ENCODE results near the gene AP1AR.
"Not testable (repeated sequence)": the region's sequence is repeated elsewhere in the genome, so short reads cannot be mapped to it uniquely, and the experiment has no call there.

AP1AR gene

DNA sequence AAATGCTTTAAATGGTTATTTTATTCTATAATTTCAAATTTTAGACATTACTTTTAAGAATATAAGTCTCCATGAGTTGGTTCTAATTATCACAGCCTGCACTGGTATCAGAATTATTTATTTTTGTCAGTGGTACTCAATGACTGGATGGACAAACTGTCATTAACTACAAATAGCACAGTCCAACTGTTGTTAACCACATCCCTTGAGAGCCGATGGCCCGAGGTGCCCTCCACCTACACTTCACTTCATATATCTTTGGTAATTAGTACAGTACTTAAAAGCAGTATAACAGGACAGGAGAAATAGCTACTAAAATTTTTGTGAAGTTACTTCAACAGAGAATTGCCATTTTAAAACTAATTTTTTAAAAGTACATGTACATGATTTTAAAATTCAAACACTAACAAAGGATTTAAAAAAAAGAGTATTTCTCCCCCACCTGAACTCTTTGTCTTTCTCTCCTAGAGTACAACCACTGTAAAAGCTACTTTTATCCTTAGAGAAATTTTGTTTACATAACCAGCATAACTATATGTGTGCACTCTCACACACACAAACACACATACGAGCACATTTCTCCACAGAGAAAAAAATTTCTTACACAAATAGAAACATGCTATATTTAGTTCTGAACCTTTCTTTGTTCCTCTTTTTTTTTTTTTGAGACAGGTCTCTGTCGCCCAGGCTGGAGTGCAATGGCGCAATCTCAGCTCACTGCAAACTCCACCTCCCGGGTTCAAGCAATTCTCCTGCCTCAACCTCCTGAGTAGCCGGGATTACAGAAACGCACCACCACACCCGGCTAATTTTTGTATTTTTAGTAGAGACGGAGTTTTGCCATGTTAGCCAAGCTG, 47.7 kb downstream of the AP1AR start:
- DNase-seq, result no peak

DNA sequence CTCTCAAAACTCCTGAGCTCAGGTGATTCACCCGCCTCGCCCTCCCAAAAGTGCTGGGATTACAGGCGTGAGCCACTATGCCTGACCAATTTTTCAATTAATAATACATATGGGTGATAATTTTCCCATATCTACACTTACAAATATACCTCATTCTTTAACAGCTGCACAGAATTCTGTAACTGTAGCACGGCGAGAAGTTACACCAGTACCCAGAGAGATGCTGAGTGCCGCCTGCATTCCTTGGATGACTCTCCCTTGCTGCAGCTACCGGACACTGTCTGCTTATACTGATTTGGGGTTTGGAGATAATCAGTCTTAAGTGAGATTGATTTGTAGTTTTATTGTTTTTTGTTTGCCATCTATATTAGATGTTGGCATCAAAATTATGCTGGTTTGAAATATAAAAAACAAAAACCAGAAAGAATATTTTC, 48.3 kb downstream of the AP1AR start:
- no peak for DNase-seq

DNA sequence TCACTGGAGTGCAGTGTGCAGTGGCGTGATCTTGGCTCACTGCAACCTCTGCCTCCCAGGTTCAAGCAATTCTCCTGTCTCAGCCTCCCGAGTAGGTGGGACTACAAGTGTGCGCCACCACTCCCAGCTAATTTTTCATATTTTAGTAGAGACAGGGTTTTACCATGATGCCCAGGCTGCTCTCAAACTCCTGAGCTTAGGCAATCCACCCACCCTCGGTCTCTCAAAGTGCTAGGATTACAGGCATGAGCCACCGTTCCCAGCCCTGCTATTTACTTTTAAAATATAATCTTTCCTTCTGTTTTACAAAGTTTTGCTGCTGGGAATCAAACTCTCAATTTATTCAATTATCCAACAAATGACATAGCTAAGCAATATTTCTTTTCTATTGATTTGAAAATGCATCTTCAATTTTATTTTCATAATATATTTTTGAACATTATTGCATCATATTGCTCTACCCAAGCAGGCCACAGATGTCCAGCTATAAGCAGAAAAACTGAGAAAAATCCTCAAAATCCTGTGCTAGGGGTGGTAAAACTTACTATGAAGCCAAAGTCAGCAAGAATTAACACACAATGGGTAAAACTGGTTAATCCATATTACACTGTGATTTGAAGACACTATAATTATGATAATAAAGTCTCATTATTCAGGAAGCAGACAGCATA, 48.9 kb downstream of the AP1AR start:
- no peak for DNase-seq

DNA sequence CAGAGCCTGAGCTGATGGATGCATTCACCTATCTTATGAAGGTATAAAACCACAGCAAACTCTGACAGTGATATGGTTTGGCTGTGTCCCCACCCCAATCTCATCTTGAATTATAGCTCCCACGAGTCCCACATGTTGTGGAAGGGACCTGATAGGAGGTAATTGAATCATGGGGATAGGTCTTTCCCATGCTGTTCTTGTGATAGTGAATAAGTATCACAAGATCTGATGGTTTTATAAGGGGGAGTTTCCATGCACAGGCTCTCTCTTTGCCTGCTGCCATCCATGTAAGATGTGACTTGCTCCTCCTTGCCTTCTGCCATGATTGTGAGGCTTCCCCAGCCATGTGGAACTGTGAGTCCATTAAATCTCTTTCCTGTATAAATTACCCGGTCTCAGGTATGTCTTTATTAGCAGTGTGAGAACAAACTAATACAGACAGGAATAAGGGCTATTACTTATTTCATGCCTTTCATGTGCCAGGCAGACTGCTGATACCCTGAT, 50.4 kb downstream of the AP1AR start:
- DNase-seq, result not testable (repeated sequence)

DNA sequence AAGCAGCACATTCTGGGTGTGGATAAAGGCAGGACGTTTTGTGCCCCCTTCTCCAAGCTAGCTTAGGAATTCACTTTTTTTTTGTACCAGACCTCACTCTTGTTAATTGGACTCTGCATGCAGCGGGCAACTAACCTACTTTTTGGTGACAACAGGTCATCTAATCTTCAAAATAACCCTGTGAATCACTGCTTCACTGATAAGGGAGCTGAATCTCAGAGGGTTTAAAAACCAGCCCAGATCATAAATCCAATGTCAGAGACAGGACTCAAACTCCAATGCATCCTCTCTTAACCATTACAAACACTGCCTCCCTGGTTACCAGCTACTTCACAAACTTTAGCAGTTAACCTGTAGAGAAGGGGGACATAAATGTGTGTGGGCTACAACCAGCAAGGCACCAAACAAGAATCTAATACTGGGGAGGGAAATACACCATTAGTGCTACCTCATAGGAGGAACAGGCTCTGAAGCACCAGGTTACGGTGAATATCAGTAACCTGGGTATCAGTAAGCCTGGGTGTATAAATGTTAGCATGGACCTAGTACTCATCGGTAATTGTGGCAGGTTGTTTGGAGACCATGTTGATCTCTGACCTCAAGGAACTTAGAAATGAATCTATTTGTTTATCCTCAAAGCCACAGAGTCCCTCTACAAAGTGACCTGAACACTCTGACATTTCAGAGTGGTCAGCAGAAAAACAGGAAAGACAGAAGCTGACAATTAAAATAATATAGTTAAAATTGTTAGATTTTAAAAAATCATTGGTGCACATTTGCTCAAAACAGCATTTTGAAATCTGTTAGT, 51.5 kb downstream of the AP1AR start:
- no peak for DNase-seq

DNA sequence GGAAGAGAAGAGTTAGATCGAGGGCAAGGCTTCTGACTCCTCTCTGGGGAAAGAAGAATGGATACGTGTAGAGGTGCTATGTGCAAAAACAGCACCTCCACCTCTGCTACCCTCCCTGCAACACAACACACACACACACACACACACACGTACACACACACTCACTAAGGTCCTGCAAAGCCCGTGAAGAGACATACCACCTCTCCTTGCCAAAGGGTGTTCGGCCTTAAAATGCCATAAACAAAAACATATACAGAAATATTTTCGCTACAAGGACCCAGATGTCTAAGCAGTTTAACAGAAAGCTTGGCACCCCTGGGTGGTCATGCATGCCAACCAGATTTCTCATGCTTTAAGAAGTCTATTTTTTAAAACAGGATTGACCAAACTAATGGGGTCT, 52.6 kb downstream of the AP1AR start:
- peak; percentile 15 for DNase-seq

DNA sequence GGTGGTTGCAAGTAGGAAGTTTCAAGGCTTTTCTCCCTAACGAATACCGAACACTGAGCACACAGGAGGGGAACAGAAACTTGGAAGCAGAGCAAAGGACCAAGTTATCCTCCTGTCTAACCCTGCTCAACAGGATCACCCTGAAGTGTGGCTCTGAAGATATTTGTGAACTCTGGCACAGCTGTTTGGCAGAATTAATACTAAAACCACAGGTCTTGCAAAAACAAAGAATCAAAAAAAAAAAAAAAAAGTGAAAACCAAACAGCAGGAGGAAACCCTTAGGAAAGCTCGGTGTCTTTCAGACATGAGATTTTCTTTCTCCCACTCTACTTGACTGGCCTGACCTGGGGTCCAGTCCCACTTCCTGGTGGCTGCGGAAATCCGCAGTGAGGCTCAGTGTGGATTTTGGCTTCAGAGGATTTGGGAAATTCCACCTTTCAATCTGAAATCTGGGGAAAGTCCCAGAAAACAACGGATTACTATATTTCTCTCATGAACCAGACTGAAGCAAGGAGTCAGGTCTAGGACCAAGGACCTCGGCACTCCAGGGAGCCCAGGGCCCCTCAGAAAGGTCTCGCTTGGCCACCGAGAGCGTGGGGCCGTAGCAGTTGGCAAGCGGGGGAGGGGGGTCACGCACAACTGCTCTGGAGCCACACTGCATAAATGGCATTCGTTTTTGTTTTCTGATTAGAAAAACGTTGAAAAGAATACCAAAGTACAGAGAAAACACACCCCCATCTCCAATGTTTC, 53.2 kb downstream of the AP1AR start:
- peak; percentile 8 for DNase-seq

DNA sequence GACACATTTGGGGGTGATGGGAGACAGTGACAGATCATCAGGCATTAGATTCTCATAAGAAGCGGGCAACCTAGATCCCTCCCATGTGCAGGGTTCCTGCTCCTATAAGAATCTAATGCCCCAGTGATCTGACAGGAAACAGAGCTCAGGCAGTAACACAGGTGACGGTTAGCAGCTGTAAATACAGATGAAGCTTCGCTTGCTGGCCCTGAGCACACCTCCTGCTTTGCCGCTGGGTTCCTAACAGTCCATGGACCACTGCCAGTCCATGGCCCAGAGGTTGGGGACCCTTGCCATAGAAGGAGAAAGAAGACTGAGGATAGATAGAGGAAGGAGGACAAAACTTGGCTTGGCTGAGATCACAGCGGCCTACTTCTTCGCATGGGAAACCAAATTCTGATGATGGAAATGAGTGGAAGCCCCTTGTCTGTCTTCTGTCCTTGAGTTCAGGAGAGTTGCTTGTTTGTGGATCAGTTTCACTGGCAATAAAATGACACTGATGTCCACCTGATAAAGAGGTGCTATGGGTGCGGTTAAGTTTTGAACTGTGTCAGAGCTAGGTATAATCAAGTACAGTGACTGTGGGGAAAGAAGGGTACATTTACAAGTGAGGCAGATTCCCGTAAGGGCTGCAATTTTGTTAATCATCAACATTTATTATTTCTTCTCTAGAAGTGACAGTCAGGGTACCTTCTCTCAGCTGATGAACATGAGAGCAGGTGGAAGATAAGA, 55.8 kb downstream of the AP1AR start:
- no peak for DNase-seq

DNA sequence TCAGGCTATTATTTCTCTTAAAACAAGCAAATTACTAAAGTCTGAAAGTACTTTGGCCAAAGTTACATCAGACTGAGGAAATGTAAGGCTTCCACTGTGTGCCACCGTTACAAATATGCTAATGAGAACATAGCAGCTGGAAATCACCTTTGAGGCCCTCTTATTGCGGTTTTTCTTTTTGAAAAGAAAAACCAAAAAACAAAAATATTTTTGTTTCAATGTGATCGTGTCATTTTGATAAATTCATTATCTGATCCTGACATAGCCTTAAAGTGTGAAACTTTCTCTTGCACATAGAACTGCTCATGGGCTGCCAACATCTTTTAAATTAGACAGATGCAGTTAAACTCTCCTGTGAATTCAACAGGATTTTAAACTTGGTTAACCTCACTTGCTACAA, 56.9 kb downstream of the AP1AR start:
- DNase-seq, result no peak

DNA sequence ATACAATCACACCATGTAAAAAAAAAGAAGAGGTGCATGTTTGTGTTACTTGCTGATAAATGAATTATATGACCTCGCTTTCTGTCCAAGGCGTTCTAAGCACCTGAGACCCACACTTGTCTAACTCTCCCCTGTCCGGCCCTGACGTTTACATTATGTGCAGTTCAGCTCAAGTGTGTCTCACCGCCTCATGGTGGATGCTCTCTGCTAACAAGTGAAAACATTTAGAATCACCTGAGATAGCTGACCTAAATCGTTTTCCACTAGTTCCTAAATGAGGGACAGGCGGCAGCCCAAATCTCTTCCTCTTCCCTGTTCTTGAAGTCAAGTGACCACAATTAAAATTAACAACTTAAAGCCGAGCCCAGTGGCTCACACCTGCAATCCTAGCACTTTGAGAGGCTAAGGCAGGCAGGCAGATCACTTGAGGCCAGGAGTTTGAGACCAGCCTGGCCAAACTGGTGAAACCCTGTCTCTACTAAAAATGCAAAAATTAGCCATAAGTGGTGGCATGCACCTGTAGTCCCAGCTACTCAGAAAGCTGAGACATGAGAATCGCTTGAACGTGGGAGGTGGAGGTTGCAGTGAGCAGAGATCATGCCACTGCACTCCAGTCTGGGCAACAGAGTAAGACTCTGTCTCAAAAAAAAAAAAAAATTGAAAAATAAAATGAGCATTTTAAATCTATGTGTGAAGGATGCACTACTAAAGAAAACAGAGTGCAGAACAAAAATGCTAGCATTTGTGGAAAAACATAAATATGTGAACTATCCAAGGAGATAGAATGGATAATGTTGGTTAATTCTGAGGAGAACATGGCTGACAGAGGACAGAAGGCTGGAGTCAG, 58.0 kb downstream of the AP1AR start:
- DNase-seq, result no peak

DNA sequence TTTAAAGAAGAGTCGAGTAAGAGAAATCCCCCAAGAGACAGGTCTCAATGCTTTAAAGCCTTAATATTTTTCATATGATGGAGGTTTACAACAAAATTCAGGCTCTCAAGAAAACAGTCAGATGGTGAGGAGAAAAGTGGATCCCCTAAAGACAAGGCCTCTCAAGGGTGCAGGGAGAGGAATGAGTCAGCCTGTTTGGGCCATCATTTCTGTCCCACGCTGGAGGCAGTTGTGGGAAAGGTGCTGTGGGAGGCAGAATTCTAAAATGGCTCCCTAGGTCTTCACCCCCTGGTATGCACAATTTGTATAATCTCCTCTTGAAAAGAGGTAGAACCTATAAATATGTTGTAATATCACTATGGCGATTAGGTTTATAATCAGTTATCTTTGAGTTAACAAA, 58.8 kb downstream of the AP1AR start:
- no peak for DNase-seq

DNA sequence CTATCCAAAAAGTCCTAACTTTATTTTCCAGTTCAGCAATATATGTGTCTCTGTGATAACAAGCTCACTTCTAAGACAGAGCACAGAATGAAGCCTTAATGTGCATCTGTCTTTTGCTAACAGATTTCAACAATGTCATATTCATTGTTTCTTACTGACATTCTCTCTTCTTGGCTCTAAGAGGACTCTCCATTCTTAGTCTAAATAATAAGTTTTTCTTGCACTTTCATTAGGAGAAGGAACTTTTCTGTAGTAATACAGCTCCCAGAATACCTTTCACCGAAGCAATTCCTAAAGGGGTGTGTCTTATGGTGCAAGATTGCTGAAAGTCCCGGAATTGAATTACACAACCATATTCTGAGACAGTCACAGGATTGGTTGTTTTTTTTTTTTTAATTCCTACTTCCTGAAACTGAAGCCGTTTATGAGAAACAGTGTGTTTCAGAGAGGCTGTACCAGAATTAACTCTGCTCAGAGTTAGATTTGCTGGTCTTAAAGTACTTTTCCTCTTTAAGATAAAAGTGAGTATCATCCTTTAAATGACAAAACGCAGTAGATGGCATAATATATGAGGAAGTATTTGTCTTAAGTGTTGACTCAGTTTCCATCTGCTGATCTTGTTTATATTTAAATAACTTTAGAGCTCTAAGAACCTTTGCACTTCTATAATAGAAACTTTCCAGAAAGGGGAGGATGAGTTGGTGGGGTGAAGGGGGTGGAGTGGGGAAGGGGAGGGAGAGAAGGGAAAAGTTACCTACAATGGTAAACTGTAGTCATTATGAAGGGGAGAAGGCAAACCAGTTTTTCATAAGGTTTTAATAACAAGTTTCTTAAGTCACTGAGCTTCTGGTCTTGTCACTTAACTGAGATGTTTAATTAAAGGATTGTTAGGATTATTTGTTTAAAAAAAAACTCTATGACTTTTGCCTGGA, 65.6 kb downstream of the AP1AR start, which contains the start of gene ALPK1:
TSS of gene ALPK1 (plus strand) at position 421 of the 932 bp plus-strand sequence.
- peak; percentile 84 for DNase-seq

DNA sequence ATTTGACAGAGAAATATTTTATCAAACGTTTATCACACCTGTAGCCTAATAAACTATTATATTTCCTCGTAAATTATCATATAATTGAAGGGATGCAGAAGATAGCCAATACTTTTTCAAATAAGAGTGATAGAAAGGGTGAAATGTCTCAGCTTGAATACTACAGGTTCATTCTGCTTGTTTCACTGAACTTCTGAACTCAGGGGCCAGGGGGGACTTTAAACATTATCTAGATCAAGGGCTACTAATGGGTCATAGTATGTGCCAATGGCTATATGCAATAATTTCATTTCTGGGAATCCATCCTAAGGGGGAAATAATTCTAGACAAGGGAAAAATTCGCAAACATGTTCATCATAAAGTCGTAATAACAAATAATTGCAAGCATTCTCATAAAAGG, 68.1 kb downstream of the AP1AR start:
- no peak for DNase-seq

DNA sequence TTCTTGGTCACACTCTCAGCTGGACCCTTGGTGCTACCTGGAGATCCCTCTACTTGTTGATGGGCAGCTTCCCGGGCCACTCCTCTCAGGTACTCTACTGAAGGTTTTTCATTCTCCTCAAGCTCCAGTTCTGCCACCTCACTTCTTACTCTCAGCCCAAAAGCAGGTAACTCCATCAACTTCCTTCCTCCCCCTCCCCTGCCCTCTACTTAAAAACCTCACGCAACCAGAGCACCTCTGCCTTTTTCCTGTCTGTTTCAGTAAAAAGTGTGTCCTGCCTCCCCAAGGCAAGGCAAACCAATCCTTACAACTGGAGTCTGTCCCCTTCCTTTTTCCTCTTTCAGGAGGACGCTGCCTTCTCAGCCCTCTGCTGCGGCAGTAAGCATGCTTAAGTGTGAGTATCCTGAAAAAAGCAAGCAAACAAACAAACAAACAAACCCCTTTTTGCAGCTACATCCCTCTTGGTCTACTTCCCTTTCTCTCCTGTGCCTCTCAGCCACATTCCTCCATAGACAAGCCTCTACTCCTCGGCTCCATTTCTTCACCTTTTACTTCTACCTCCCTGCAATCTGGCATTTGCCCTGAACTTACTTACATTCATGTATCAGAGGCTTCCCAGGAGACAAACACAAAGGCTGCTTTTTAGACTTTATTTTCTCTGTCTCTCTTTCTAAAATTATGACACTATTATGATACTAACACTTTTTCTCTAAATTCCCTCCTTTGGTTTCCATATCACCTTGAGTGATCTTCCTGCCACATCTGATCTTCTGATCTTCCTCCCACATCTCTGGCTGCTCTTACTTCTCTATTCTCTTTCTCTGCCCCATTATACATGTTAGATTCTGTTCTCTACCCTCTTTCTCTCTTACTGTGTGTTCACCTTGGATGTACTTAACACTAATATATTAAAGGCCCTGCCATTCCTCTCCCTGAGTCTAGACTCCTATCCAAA, 71.0 kb downstream of the AP1AR start:
- DNase-seq, result no peak

DNA sequence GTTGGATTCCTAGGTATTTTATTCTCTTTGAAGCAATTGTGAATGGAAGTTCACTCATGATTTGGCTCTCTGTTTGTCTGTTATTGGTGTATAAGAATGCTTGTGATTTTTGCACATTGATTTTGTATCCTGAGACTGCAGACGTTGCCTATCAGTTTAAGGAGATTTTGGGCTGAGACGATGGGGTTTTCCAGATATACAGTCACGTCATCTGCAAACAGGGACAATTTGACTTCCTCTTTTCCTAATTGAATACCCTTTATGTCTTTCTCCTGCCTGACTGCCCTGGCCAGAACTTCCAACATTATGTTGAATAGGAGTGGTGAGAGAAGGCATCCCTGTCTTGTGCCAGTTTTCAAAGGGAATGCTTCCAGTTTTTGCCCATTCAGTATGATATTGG, 73.9 kb downstream of the AP1AR start:
- not testable (repeated sequence) for DNase-seq

DNA sequence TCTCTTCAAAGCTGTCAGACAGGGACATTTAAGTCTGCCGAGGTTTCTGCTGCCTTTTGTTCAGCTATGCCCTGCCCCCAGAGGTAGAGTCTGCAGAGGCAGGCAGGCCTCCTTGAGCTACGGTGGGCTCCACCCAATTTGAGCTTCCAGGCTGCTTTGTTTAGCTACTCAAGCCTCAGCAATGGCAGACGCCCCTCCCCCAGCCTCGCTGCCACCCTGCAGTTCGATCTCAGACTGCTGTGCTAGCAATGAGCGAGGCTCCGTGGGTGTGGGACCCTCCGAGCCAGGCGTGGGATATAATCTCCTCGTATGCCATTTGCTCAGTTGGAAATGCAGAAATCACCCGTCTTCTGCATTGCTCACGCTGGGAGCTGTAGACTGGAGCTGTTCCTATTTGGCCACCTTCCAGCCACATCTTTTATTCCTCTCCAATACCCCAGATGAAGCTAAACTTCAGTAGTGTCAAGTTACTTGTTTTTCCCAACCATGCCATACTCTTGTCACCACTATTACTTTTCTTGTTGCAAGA, 77.7 kb downstream of the AP1AR start:
- peak; percentile 28 for DNase-seq

DNA sequence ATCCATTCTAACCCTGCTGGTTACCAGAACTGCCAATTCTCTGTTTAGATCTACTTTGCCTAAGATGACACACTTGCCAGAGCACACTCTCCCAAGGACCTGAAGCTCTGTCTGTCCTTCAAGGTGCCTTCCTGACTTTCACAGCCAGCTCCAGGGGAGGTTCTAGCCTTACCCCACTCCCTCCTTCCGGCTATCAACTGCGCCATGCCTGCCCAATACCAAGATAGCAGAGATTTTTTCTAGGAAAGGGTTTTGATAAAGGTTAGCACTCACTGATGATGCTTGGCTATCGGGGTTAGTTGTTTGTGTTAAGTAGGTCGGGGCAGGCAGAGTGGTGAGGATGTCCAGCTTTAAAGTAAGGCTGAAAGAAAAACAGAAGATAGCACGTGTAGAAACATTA, 79.9 kb downstream of the AP1AR start:
- no peak for DNase-seq
